ENCODE results near the gene TEDC1.

TEDC1 gene

GRCh38 chr14:105458571-105458970 lies 32.5 kb upstream of the TEDC1 start:
- DNase-seq: no peak

- no peak for DNase-seq
Measured at GRCh38 chr14:105460116-105460515, 30.9 kb upstream of the TEDC1 start.

DNA sequence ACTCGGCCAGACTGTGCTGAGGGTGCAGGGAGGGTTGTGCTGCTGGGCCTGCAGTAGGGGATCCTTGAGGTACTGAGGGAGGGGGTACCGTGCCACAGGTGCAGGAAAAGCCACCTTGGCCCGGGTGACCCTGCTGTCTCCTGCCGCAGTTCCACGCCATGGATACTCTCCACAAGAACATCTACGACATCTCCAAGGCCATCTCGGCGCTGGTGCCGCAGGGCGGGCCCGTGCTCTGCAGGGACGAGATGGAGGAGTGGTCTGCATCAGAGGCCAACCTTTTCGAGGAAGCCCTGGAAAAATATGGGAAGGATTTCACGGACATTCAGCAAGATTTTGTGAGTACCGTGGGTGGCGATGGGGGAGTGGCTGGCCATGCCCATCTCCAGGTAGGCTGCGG lies 30.4 kb upstream of the TEDC1 start:
- no peak for DNase-seq

GRCh38 chr14:105461903-105462302 lies 29.1 kb upstream of the TEDC1 start:
- no peak for DNase-seq

- no peak for DNase-seq
Measured at GRCh38 chr14:105464501-105464900, 26.5 kb upstream of the TEDC1 start.

DNA sequence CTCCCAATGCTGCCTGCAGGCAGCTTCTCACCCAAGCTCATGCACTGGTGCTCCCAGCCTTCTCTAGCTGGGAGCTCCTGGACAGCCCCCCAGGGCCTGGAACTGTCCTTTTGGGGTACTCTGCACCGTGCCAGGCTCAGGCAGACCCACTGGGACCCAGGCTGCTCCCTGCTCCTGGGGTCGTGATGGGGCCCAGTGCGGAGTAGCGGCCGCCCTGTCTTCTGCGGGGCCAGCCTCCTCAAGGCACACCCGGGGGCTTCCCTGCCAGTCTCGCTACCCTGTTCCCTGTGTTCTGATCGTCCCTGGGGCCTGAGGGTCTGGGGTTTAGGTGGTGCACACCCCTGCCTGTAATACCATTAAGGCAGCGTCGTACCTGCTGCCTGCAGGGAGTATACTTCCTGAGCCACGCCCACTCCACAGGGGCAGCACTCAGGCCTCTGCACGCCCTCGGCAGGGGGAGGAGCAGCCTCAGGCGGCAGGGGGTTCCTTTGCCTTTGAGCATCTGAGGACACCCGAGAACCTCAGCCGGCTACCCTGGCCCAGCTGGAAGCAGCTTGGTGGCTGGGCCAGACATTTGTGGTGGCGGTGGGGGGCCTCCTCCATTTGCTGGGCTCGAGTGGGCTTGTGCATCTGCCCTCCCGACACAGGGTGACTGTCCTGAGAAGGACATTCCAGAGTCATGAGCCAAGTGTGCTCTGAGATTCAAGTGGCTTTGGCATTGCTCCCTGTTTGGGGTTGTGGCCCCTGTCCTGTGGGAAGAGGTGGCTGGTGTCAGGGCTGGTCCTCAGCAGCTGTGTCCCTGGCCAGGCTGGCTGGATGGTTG lies 25.6 kb upstream of the TEDC1 start:
- DNase-seq: no peak

- no peak for DNase-seq
Measured at GRCh38 chr14:105466531-105467248, 24.4 kb upstream of the TEDC1 start.

- DNase-seq: no peak
Measured at GRCh38 chr14:105467249-105467941, 23.7 kb upstream of the TEDC1 start.

GRCh38 chr14:105467942-105468471 lies 23.0 kb upstream of the TEDC1 start:
- no peak for DNase-seq

- DNase-seq: no peak
Measured at GRCh38 chr14:105468621-105469241, 22.3 kb upstream of the TEDC1 start.

GRCh38 chr14:105469456-105470349 lies 21.3 kb upstream of the TEDC1 start:
- no peak for DNase-seq

DNA sequence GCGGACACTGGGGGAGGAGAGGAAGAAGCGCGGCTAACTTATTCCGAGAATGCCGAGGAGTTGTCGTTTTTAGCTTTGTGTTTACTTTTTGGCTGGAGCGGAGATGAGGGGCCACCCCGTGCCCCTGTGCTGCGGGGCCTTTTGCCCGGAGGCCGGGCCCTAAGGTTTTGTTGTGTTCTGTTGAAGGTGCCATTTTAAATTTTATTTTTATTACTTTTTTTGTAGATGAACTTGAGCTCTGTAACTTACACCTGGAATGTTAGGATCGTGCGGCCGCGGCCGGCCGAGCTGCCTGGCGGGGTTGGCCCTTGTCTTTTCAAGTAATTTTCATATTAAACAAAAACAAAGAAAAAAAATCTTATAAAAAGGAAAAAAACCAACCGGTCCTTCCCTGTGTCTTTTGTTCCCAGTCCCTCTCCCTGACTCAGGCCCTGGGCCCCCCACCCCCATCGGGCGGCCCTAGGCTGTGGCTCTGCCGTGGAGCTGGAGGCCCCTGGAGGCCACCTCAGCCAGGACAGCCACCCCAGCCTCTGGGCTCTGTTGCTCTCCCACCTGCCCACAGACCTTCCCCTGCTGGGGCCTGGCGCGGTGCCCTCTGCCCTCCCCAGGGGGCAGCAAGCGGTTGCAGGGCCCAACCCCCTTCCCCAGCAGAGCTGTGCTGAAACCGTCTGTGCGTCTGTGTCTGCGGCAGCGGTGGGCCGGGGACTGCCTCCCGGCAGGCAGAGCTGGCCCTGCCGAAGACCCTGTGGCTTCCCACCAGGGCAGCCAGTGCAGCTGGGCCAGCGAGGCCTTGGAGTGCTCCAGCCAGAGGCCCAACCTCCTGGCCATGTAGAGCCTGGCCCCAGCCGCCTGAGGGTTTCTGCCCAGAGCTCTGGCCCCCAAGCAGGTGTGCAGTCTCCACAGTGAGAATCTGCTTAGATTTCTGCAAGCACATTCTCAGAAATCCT lies 20.4 kb upstream of the TEDC1 start:
- no peak for DNase-seq

GRCh38 chr14:105471297-105471821 lies 19.7 kb upstream of the TEDC1 start:
- no peak for DNase-seq

DNA sequence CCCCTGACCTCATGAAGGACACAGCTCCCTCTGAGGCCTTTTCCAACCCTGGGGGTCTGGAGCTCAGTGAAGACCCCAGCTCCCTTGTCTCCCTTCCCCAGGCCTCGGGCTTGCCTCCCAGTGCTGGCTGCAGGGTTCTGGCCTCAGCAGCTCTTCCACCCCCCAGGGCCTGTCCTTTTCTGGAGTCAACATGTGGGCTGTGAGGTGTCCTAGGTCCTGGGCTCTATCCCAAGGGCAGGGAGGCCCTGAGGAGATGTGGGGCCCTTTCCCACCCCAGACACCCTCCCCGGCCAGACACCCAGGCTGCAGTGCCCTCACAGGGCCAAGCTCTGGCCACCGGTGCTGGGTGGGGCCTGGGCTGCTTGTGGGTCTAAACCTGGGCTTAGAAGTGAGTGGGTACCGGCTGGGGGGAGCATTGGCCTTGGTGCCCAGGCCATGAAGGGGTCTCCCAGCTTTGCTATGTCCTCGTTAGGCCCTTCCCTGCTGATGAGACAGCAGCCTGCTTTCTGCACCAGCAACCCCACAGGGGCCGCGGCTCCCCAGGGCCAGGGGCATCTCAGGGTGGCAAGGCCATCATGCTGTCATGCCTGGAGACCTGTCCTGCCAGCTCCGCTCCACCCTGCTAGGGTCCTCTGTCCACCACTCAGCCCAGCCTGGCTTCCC lies 19.1 kb upstream of the TEDC1 start:
- no peak for DNase-seq

DNA sequence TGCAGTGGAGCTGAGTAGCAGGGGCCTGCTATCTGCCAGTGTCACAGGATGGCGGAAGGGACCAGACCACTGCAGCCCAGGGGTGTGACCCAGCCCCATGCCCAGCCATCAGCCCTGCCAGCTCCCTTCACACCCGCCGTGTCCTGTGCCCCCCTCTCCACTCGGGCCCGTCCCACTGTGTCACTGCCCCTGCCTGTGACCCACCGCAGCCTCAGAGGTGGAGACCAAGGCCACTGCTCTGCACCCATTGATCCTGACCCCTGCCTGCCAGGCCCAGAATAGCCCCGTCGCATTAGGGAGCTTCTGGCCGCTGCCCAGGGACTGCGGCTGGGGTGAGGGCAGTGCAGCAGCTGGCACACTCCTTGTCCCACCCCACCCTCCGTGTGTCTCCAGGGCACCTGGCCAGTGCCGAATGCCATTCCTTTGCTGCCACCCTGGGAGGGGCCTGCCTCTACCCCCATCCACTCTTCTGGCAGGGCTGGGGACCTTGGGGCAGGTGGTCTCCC lies 18.5 kb upstream of the TEDC1 start:
- no peak for DNase-seq

GRCh38 chr14:105473033-105473676 lies 17.9 kb upstream of the TEDC1 start:
- no peak for DNase-seq

GRCh38 chr14:105473677-105474482 lies 17.2 kb upstream of the TEDC1 start:
- peak; percentile 66 for DNase-seq
